Esophagus muscularis mucosa (tissue), 3 donors: Measurements from ENCODE around the gene LNPEP.

Source experiments
- POLR2AphosphoS5 ChIP-seq, 2 donors: sonication (generic); formaldehyde crosslinking; IDR thresholded peaks; one replicate each; pipeline ENCODE4 v1.6.1; 2017; ENCODE audit warnings: antibody characterized with exemption in 2 of 2
- TF ChIP-seq, protein P1 (sequence below), 3 experiments: fragments of 200-600 bp in 2 of 3; fragments of 450-650 bp in 1 of 3; sonication (generic) in 2 of 3; IDR thresholded peaks; one replicate each; pipeline ENCODE4 v1.5.1; 2017 to 2019; ENCODE audit warnings: antibody characterized with exemption in 3 of 3, mild to moderate bottlenecking in 2 of 3, moderate library complexity in 1 of 3

DNA sequence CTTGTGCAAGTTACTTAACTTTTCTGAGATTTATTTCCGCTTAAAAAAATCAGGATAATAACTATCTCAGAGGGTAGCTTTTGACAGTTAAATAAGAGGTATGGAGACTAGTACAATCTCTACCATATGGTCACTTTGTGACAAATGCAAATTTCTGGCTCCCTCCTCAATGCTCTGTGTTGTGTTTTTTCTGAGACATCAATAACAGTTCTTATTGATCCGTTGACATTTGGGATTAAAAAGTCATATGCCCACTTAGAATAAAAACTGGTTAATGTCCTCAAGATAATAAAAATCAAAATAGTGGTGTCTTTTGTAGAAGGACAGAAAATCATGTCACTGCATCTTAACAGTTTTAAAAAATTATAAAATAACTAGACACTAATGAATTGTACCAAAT, 24.7 kb upstream of the LNPEP start:
- no peak for TF ChIP-seq POLR2AphosphoS5 (IDR thresholded peaks at IDR 0.05)
- TF ChIP-seq, protein P1, sequence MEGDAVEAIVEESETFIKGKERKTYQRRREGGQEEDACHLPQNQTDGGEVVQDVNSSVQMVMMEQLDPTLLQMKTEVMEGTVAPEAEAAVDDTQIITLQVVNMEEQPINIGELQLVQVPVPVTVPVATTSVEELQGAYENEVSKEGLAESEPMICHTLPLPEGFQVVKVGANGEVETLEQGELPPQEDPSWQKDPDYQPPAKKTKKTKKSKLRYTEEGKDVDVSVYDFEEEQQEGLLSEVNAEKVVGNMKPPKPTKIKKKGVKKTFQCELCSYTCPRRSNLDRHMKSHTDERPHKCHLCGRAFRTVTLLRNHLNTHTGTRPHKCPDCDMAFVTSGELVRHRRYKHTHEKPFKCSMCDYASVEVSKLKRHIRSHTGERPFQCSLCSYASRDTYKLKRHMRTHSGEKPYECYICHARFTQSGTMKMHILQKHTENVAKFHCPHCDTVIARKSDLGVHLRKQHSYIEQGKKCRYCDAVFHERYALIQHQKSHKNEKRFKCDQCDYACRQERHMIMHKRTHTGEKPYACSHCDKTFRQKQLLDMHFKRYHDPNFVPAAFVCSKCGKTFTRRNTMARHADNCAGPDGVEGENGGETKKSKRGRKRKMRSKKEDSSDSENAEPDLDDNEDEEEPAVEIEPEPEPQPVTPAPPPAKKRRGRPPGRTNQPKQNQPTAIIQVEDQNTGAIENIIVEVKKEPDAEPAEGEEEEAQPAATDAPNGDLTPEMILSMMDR (IDR thresholded peaks at IDR 0.05) = no peak
